H1 (cell line): ENCODE measurements around the gene ZNF639. TPM values are rescaled to one million over a fixed set of nuclear protein-coding genes. Genes with fewer than 3 reads are reported as not detected.

Experiments
- CTCF ChIA-PET: fragments of 300-600 bp; sonication (Branson Sonifier 250); formaldehyde crosslinking; loops from one replicate; lab custom pipeline; 2021; ENCODE audit not compliant: partially characterized antibody; lab: Charles Lee
- POLR2A ChIA-PET: fragments of 300-600 bp; sonication (Branson Sonifier 250); formaldehyde crosslinking; loops from one replicate; lab custom pipeline; 2021; ENCODE audit warnings: inconsistent platforms; ENCODE audit not compliant: partially characterized antibody; lab: Charles Lee
- DNase-seq, 2 experiments: peaks; one replicate each; pipeline versions ENCODE4 v3.0.0 to v3.0.0-alpha.2; 2010 to 2022; ENCODE audit warnings: low spot score in 2 of 2, low read depth in 1 of 2, mixed read lengths in 1 of 2
- FAIRE-seq: peaks from 2 replicates; lab custom pipeline; 2011; peaks lifted over from hg19 to GRCh38; lab: Jason Lieb, UNC
- H2AFZ ChIP-seq: 2 replicates; pipeline ENCODE4 v1.8.1; 2012; ENCODE audit warnings: low read length, inconsistent platforms
- H2AK5ac ChIP-seq: 2 replicates; pipeline ENCODE4 v1.6.1; 2013; ENCODE audit warnings: low read depth, low read length
- H2BK120ac ChIP-seq: replicated peaks from 2 replicates; pipeline ENCODE3; 2013; ENCODE audit warnings: low read depth, low read length, inconsistent platforms
- H2BK12ac ChIP-seq: 2 replicates; pipeline ENCODE4 v1.6.1; 2013; ENCODE audit warnings: low read depth, low read length
- H2BK15ac ChIP-seq: 2 replicates; pipeline ENCODE4 v1.6.1; 2013; ENCODE audit warnings: low read length
- H2BK20ac ChIP-seq: 2 replicates; pipeline ENCODE4 v1.6.1; 2013; ENCODE audit warnings: low read length
- H2BK5ac ChIP-seq: 2 replicates; pipeline ENCODE4 v1.6.1; 2013; ENCODE audit warnings: low read depth, low read length
- H3K14ac ChIP-seq: 2 replicates; pipeline ENCODE4 v1.6.1; 2013; ENCODE audit warnings: inconsistent platforms; ENCODE audit not compliant: insufficient read length
- H3K18ac ChIP-seq: 2 replicates; pipeline ENCODE4 v1.6.1; 2013; ENCODE audit warnings: low read length; ENCODE audit errors: extremely low read depth
- H3K23ac ChIP-seq: 2 replicates; pipeline ENCODE4 v1.6.1; 2013; ENCODE audit warnings: inconsistent platforms; ENCODE audit not compliant: insufficient read length
- H3K23me2 ChIP-seq: 2 replicates; pipeline ENCODE4 v1.6.1; 2013; ENCODE audit warnings: low read depth, low read length
- H3K27ac ChIP-seq: 2 replicates; pipeline ENCODE4 v1.6.1; 2011; ENCODE audit warnings: low read depth, low read length, inconsistent platforms
- H3K27me3 ChIP-seq, 4 experiments: replicated peaks in 1 of 4; 1 replicate in 1 of 4; 2 replicates in 3 of 4; pipeline versions ENCODE4 v1.6.1 to v1.8.1; 2011 to 2013; ENCODE audit warnings: low read length in 3 of 4, mild to moderate bottlenecking in 3 of 4, inconsistent platforms in 2 of 4, mixed read lengths in 2 of 4, moderate library complexity in 1 of 4; ENCODE audit not compliant: control insufficient read depth in 3 of 4, insufficient read depth in 3 of 4; ENCODE audit errors: extremely low read depth in 1 of 4
- H3K36me3 ChIP-seq, 4 experiments: 2 replicates each; pipeline versions ENCODE4 v1.6.1 to v1.8.1; 2011 to 2013; ENCODE audit warnings: mild to moderate bottlenecking in 4 of 4, low read length in 3 of 4, moderate library complexity in 2 of 4, control low read depth in 1 of 4, inconsistent platforms in 1 of 4; ENCODE audit not compliant: insufficient read depth in 4 of 4, control insufficient read depth in 2 of 4
- H3K4ac ChIP-seq: replicated peaks from 2 replicates; pipeline ENCODE3; 2013; ENCODE audit warnings: low read length, low read depth, mixed read lengths, inconsistent platforms; ENCODE audit not compliant: insufficient read length
- H3K4me1 ChIP-seq, 4 experiments: replicated peaks in 1 of 4; 1 replicate in 1 of 4; 2 replicates in 3 of 4; pipeline versions ENCODE4 v1.6.1 to v1.8.1; 2011 to 2013; ENCODE audit warnings: low read length in 3 of 4, inconsistent platforms in 2 of 4, mixed read lengths in 1 of 4; ENCODE audit not compliant: insufficient read depth in 4 of 4, control insufficient read depth in 3 of 4
- H3K4me2 ChIP-seq, 2 experiments: 2 replicates each; pipeline versions ENCODE4 v1.6.1 to v1.8.1; 2011 to 2013; ENCODE audit warnings: low read depth in 2 of 2, low read length in 2 of 2, control low read depth in 1 of 2, inconsistent platforms in 1 of 2, mild to moderate bottlenecking in 1 of 2; ENCODE audit not compliant: insufficient read depth in 1 of 2
- H3K4me3 ChIP-seq, 4 experiments: fragments of 200-600, 300-600 bp in 1 of 4; sonication (generic), shearing (Covaris generic), sonication (Bioruptor Twin) in 1 of 4; 2 replicates each; pipeline versions ENCODE4 v1.5.1 to v1.8.1; 2011 to 2016; ENCODE audit warnings: low read length in 4 of 4, low read depth in 3 of 4, control low read depth in 2 of 4, inconsistent platforms in 2 of 4, mild to moderate bottlenecking in 2 of 4, mixed read lengths in 1 of 4, moderate library complexity in 1 of 4; ENCODE audit not compliant: insufficient read depth in 2 of 4; ENCODE audit errors: extremely low read depth in 1 of 4
- H3K56ac ChIP-seq: replicated peaks from 2 replicates; pipeline ENCODE3; 2013; ENCODE audit warnings: low read depth, mild to moderate bottlenecking, mixed read lengths, low read length, inconsistent platforms; ENCODE audit not compliant: insufficient read length
- H3K79me1 ChIP-seq: 2 replicates; pipeline ENCODE4 v1.6.1; 2013; ENCODE audit warnings: low read depth, low read length, control low read depth
- H3K79me2 ChIP-seq, 2 experiments: 2 replicates each; pipeline versions ENCODE4 v1.6.1 to v1.8.1; 2012 to 2013; ENCODE audit warnings: low read length in 2 of 2, mild to moderate bottlenecking in 2 of 2, inconsistent platforms in 1 of 2; ENCODE audit not compliant: insufficient read depth in 2 of 2, control insufficient read depth in 1 of 2
- H3K9ac ChIP-seq, 4 experiments: replicated peaks in 1 of 4; 1 replicate in 1 of 4; 2 replicates in 3 of 4; pipeline versions ENCODE4 v1.6.1 to v1.8.1; 2011 to 2013; ENCODE audit warnings: low read depth in 3 of 4, low read length in 3 of 4, control low read depth in 2 of 4, mild to moderate bottlenecking in 2 of 4, moderate library complexity in 2 of 4, inconsistent platforms in 1 of 4; ENCODE audit errors: extremely low read depth in 1 of 4
- H3K9me3 ChIP-seq, 2 experiments: 2 replicates each; pipeline versions ENCODE4 v1.6.1 to v1.8.1; 2012 to 2013; ENCODE audit warnings: mild to moderate bottlenecking in 2 of 2, moderate library complexity in 2 of 2, control low read depth in 1 of 2, inconsistent platforms in 1 of 2, low read depth in 1 of 2, low read length in 1 of 2, mixed read lengths in 1 of 2; ENCODE audit not compliant: insufficient read depth in 2 of 2
- H4K20me1 ChIP-seq, 2 experiments: replicated peaks in 1 of 2; 2 replicates each; pipeline versions ENCODE3 to v1.8.1; 2011 to 2013; ENCODE audit warnings: inconsistent platforms in 2 of 2, low read length in 2 of 2, mild to moderate bottlenecking in 1 of 2; ENCODE audit not compliant: insufficient read depth in 2 of 2, control insufficient read depth in 1 of 2
- H4K5ac ChIP-seq: 2 replicates; pipeline ENCODE4 v1.6.1; 2013; ENCODE audit warnings: low read length, low read depth, mixed read lengths, inconsistent platforms; ENCODE audit not compliant: insufficient read length
- H4K8ac ChIP-seq: 2 replicates; pipeline ENCODE4 v1.8.0; 2013; ENCODE audit warnings: mild to moderate bottlenecking, moderate library complexity, low read length, inconsistent platforms; ENCODE audit not compliant: insufficient read depth; ENCODE audit errors: extremely low read depth
- H4K91ac ChIP-seq: replicated peaks from 2 replicates; pipeline ENCODE3; 2013; ENCODE audit warnings: low read length, mixed read lengths, inconsistent platforms; ENCODE audit not compliant: insufficient read length
- ASH2L ChIP-seq: fragments of 200-600, 300-600 bp; sonication (generic); IDR thresholded peaks from one replicate; pipeline ENCODE4 v1.7.1; 2017; ENCODE audit warnings: low read length
- CTBP2 ChIP-seq: IDR thresholded peaks from 2 replicates; pipeline ENCODE4 v1.7.0; 2011; ENCODE audit warnings: borderline replicate concordance, mild to moderate bottlenecking, moderate library complexity, mixed read lengths, low read length; ENCODE audit not compliant: insufficient read depth, insufficient read length
- EGR1 ChIP-seq: IDR thresholded peaks from 2 replicates; pipeline ENCODE4 v1.6.1; 2011; ENCODE audit warnings: low read depth, low read length, borderline replicate concordance
- GABPA ChIP-seq: IDR thresholded peaks from 2 replicates; pipeline ENCODE4 v1.6.1; 2011; ENCODE audit warnings: mild to moderate bottlenecking, low read length, moderate library complexity, borderline replicate concordance; ENCODE audit not compliant: insufficient read depth
- RXRA ChIP-seq: IDR thresholded peaks from 2 replicates; pipeline ENCODE4 v1.6.1; 2011; ENCODE audit warnings: low read depth, mild to moderate bottlenecking, low read length, moderate library complexity; ENCODE audit not compliant: insufficient read depth
- SIX5 ChIP-seq: IDR thresholded peaks from 2 replicates; pipeline ENCODE4 v1.6.1; 2011; ENCODE audit warnings: mild to moderate bottlenecking, low read depth, low read length
- SRF ChIP-seq: IDR thresholded peaks from 2 replicates; pipeline ENCODE4 v1.6.1; 2011; ENCODE audit warnings: mild to moderate bottlenecking, low read depth, low read length, moderate library complexity
- TAF7 ChIP-seq: optimal IDR thresholded peaks from 2 replicates; pipeline ENCODE3; 2011; ENCODE audit warnings: low read depth, mild to moderate bottlenecking, inconsistent platforms, low read length, moderate library complexity, borderline replicate concordance
- TBP ChIP-seq: IDR thresholded peaks from 2 replicates; pipeline ENCODE4 v1.6.1; 2011; ENCODE audit warnings: low read depth, low read length, improper control_type of control experiment
- whole genome bisulfite sequencing, 2 experiments: shearing (Covaris generic) in 1 of 2; methylation state at CpG; one replicate each; pipeline versions ENCODE4 v1.1.6 to v1.1.7; 2013 to 2015; ENCODE audit warnings: low lambda C conversion rate in 2 of 2, mixed read lengths in 2 of 2, inconsistent platforms in 1 of 2, low coverage in 1 of 2, missing lambda C conversion rate in 1 of 2; ENCODE audit not compliant: insufficient replicate concordance in 2 of 2, insufficient coverage in 1 of 2, insufficient read length in 1 of 2; ENCODE audit errors: extremely low coverage in 1 of 2, missing lambda C conversion rate in 1 of 2; 5-methylcytosine and 5-hydroxymethylcytosine counted together
- polyA plus RNA-seq, 7 experiments: library from polyadenylated mRNA; depleted of rRNA in 3 of 7; stranded (reverse) in 5 of 7; unstranded in 2 of 7; fragments of >200 nt in 5 of 7; fragments of 200-250 nt in 2 of 7; gene quantifications; 1 replicate in 5 of 7; 2 replicates in 1 of 7; 4 replicates in 1 of 7; pipeline versions ENCODE4 v1.2.1 to v1.2.3, GENCODE V29; 2011 to 2013; ENCODE audit warnings: missing spikeins in 2 of 7, mixed read lengths in 2 of 7
- total RNA-seq: library from RNA; stranded (reverse); fragmentation: NEBNext Ultra II Directional; extraction: Animal tissue kit (Norgen Biotek cat#: 25700); gene quantifications from 2 replicates; pipeline ENCODE4 v1.2.1, GENCODE V29; 2021

The ZNF639 gene
- total and polyA plus RNA-seq, 2 of the 8 experiments (the other 6 are each of a cell fraction or from before 2014, with no cell fraction given), result 9.1 to 41.4 TPM

DNA sequence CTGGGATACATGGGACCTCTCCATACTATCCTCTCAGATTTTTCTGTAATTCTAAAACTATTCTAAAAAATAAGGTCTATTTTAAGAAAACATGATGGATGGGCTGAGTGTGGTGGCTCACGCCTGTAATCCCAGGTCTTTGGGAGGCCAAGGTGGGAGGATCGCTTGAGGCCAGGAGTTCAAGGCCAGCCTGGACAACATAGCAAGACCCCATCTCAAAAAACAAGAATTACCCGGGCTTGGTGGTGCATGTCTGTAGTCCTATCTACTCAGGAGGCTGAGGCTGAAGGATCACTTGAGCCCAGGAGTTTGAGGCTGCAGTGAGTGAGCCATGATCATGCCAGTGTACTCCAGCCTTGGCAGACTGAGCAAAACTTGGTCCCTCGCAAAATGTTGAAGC, 9.4 kb downstream of the ZNF639 start:
- H3K9ac ChIP-seq, result no peak overlapping the region
- H3K36me3 ChIP-seq, result peaks cover 15 to 89% (median 59%) of the 10 kb centered on the region in 4 experiments
- no peak overlapping the region for H2AFZ ChIP-seq
- no peak overlapping the region for H2BK20ac ChIP-seq
- no peak overlapping the region for H4K5ac ChIP-seq
- H4K91ac ChIP-seq, result no peak overlapping the region
- peaks cover 0 to 6% of the 10 kb centered on the region in 2 experiments for H4K20me1 ChIP-seq
- no peak overlapping the region for H3K4me2 ChIP-seq
- no peak for FAIRE-seq
- no peak overlapping the region for H3K14ac ChIP-seq
- no peak overlapping the region for H2BK12ac ChIP-seq
- DNase-seq, result no peak
- H4K8ac ChIP-seq, result no peak overlapping the region
- H3K4me1 ChIP-seq, result no peaks in the 10 kb centered on the region
- H3K4me3 ChIP-seq, result no peak overlapping the region
- peaks cover 0 to 14% of the 10 kb centered on the region in 2 experiments; a peak in 2 of 4 replicates for H3K79me2 ChIP-seq
- POLR2A ChIA-PET, result no interaction called here
- no peak overlapping the region for H2BK5ac ChIP-seq
- H3K79me1 ChIP-seq, result no peaks in the 10 kb centered on the region
- no peaks in the 10 kb centered on the region for H3K9me3 ChIP-seq
- no peaks in the 10 kb centered on the region for H3K27me3 ChIP-seq
- no peak overlapping the region for H3K27ac ChIP-seq
- CTCF ChIA-PET, result no interaction called here
- H2BK15ac ChIP-seq, result no peak overlapping the region
- no peak overlapping the region for H3K18ac ChIP-seq
- H3K56ac ChIP-seq, result no peak overlapping the region
- 91% methylated on average over 4 of the region's 4 CpGs; no CpG with 5 or more reads in 1 of the 2 experiments for WGBS, 2 experiments
- no peak overlapping the region for H2AK5ac ChIP-seq
- no peak overlapping the region for H2BK120ac ChIP-seq
- H3K4ac ChIP-seq, result no peak overlapping the region
- no peaks in the 10 kb centered on the region for H3K23me2 ChIP-seq
- TF ChIP-seq EGR1 (no peak), TBP (no peak), GABPA (no peak), SIX5 (no peak), CTBP2 (no peak), ASH2L (no peak), TAF7 (no peak), RXRA (no peak), SRF (no peak)
- H3K23ac ChIP-seq, result no peak overlapping the region
